Activated CD4-positive, alpha-beta memory T cell treated with anti-CD3 and anti-CD28 coated beads, Interleukin-2, amount 10 ng/mL, durations not matched to agents 7 days and 5 days (primary cell): ENCODE results near the gene DNAH14. TPM values are rescaled to one million over a fixed set of nuclear protein-coding genes. Genes with fewer than 3 reads are reported as not detected.
A peak's percentile ranks its signal among the peaks of the same experiment; 100 is the strongest.

Experiments used
- CTCF ChIA-PET: fragments of 350-600 bp; sonication (Branson Sonifier 250); formaldehyde crosslinking; loops from one replicate; lab custom pipeline; 2021; ENCODE audit warnings: antibody characterized with exemption, inconsistent platforms; lab: Charles Lee
- POLR2A ChIA-PET: fragments of 350-600 bp; sonication (Branson Sonifier 250); formaldehyde crosslinking; loops from one replicate; lab custom pipeline; 2021; ENCODE audit warnings: antibody characterized with exemption; lab: Charles Lee
- DNase-seq: peaks from one replicate; pipeline ENCODE4 v3.0.0-alpha.2; 2020
- H3K27ac Mint-ChIP-seq: one replicate; pipeline ENCODE4 v1.8.0; 2021; ENCODE audit warnings: mild to moderate bottlenecking, mixed read lengths
- H3K27me3 Mint-ChIP-seq: one replicate; pipeline ENCODE4 v1.8.0; 2021; ENCODE audit warnings: mixed read lengths
- H3K36me3 Mint-ChIP-seq: one replicate; pipeline ENCODE4 v1.8.0; 2021; ENCODE audit warnings: low read depth, mixed read lengths
- H3K4me1 Mint-ChIP-seq: one replicate; pipeline ENCODE4 v1.8.0; 2021; ENCODE audit warnings: mixed read lengths
- H3K4me3 Mint-ChIP-seq: one replicate; pipeline ENCODE4 v1.8.0; 2021; ENCODE audit warnings: mild to moderate bottlenecking, mixed read lengths
- H3K9me3 Mint-ChIP-seq: one replicate; pipeline ENCODE4 v1.8.0; 2021; ENCODE audit warnings: mixed read lengths
- total RNA-seq, 2 experiments: library from RNA; stranded (reverse); gene quantifications; one replicate each; pipeline ENCODE4 v1.2.3, GENCODE V29; 2021

The DNAH14 gene
- total RNA-seq, 2 experiments from 2014 or later = 0.25 to 0.28 TPM

GRCh38 chr1:225428068-225428880 is 498.8 kb downstream of the DNAH14 start:
- Mint-ChIP-seq H3K4me1 (peaks cover 54% of the 10 kb centered on the region), H3K4me3 (peak overlapping the region; percentile 89), H3K36me3 (peaks cover 24% of the 10 kb centered on the region), H3K27me3 (peaks cover 2% of the 10 kb centered on the region), H3K27ac (peak overlapping the region; percentile 89), H3K9me3 (no peaks in the 10 kb centered on the region)
- ChIA-PET CTCF (interaction anchor here (0.6 to 6.8 kb wide), 10 partner anchors 10 to 905 kb away, joined by 3 to 92 read pairs (median 4); partner anchors contain the start of gene H3-3A), POLR2A (interaction anchor here (1.1 to 11.8 kb wide), 23 partner anchors 8 to 682 kb away, joined by 3 to 338 read pairs (median 6); partner anchors contain the start of genes H3-3A, PYCR2, SDE2 and SRP9)
- peak; percentile 95 for DNase-seq

DNA sequence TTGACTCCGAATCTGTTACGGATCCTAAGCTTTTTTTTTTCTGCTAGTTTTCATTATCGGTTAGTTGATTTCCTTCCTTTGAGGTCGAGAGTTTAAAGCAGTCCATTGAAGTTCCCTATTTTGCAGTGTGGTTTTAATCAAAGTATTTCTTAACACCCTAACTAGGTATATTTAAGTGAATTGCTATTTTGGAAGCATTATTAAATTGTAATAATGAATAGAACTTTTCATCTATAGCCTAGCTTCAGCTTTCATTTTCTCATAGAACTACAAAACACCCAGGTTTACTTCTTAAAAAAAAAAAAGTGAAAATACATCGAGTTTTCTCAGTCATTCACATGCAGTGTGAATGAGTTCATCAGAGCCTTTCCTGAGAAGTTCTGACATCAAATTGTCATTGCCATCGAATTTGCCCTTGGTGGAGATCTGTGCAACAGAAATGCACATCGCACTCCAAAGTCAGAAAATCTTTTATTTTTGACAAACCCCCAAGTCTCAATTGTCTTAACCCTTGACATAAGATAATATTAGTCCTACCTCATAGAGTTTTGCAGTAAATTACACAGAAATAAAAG is 499.5 kb downstream of the DNAH14 start:
- Mint-ChIP-seq H3K4me3 (peak overlapping the region; percentile 89), H3K27me3 (peaks cover 2% of the 10 kb centered on the region), H3K9me3 (no peaks in the 10 kb centered on the region), H3K36me3 (peaks cover 18% of the 10 kb centered on the region), H3K4me1 (peaks cover 47% of the 10 kb centered on the region), H3K27ac (peak overlapping the region; percentile 89)
- no peak for DNase-seq
- ChIA-PET POLR2A (interaction anchor here (1.1 to 11.8 kb wide), 21 partner anchors 7 to 681 kb away, joined by 3 to 338 read pairs (median 13); partner anchors contain the start of genes H3-3A, PYCR2, SDE2 and SRP9), CTCF (interaction anchor here (0.6 to 6.8 kb wide), 10 partner anchors 10 to 904 kb away, joined by 3 to 92 read pairs (median 4); partner anchors contain the start of gene H3-3A)

GRCh38 chr1:225430301-225430700 is 500.8 kb downstream of the DNAH14 start:
- ChIA-PET POLR2A (interaction anchor here (1.0 to 11.8 kb wide), 4 partner anchors 13 to 41 kb away, joined by 3 to 338 read pairs (median 161); no protein-coding TSS in a partner anchor), CTCF (interaction anchor here (6.8 kb wide), 1 partner anchor 13 kb away, joined by 92 read pairs; no protein-coding TSS in a partner anchor)
- no peak for DNase-seq
- peaks cover 16% of the 10 kb centered on the region for H3K36me3 Mint-ChIP-seq
- peaks cover 33% of the 10 kb centered on the region for H3K4me1 Mint-ChIP-seq
- H3K4me3 Mint-ChIP-seq = no peak overlapping the region
- H3K27ac Mint-ChIP-seq = no peak overlapping the region
- no peaks in the 10 kb centered on the region for H3K9me3 Mint-ChIP-seq
- peaks cover 5% of the 10 kb centered on the region for H3K27me3 Mint-ChIP-seq

- DNase-seq = no peak
- H3K36me3 Mint-ChIP-seq = peaks cover 10% of the 10 kb centered on the region
- H3K4me3 Mint-ChIP-seq = no peak overlapping the region
- no peak overlapping the region for H3K27ac Mint-ChIP-seq
- CTCF ChIA-PET = interaction anchor here (0.7 to 6.8 kb wide), 6 partner anchors 11 to 154 kb away, joined by 3 to 92 read pairs (median 6); no protein-coding TSS in a partner anchor
- POLR2A ChIA-PET = interaction anchor here (0.9 to 11.8 kb wide), 4 partner anchors 12 to 40 kb away, joined by 3 to 338 read pairs (median 146); no protein-coding TSS in a partner anchor
- H3K9me3 Mint-ChIP-seq = no peaks in the 10 kb centered on the region
- peaks cover 5% of the 10 kb centered on the region for H3K27me3 Mint-ChIP-seq
- peaks cover 26% of the 10 kb centered on the region for H3K4me1 Mint-ChIP-seq
Measured at GRCh38 chr1:225431081-225431863, 501.8 kb downstream of the DNAH14 start.

DNA sequence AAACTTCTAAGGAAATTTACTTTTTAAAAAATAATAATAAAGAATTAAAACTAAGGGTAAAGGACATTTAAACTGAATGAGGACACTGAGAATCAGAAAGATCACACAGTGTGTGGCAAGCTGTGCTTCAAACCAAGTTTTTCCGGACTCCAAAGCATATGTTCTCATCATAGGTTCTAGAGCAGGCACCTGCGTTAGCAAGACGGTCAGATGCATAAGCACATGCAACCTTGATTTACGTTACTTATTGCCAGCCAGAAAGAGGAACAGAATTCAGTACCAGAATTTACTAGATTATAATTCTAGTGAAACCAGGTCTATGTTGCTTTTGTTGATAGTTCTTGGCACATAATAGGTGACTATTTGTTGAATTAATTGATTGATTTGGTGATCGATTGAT is 504.6 kb downstream of the DNAH14 start:
- no peak overlapping the region for H3K27ac Mint-ChIP-seq
- peaks cover 19% of the 10 kb centered on the region for H3K4me1 Mint-ChIP-seq
- CTCF ChIA-PET = no interaction called here
- no peak overlapping the region for H3K4me3 Mint-ChIP-seq
- no peaks in the 10 kb centered on the region for H3K9me3 Mint-ChIP-seq
- DNase-seq = no peak
- POLR2A ChIA-PET = interaction anchor here (11.8 kb wide), 1 partner anchor 9 kb away, joined by 338 read pairs; no protein-coding TSS in a partner anchor
- H3K36me3 Mint-ChIP-seq = no peaks in the 10 kb centered on the region
- peaks cover 5% of the 10 kb centered on the region for H3K27me3 Mint-ChIP-seq

DNA sequence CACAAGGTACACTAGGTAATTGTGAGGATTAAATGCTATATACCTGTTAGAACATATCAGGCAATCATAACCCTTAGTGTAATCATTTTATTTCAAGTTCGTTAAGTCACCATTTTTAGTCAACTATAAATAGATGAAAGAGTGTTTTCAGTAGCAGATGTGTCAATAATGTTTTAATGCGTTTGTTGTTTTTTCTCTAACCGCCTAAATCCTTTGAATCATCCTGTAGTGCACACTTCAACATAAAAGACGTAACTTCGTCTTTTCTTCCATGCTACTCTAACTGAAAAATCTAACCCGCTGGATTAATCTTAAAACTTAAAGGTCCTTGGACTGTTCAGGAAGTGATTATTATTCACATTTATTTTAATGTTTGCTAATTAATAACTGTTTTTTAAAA is 505.6 kb downstream of the DNAH14 start:
- CTCF ChIA-PET = no interaction called here
- Mint-ChIP-seq H3K4me3 (no peak overlapping the region), H3K36me3 (no peaks in the 10 kb centered on the region), H3K27me3 (peaks cover 5% of the 10 kb centered on the region), H3K27ac (no peak overlapping the region), H3K4me1 (peaks cover 12% of the 10 kb centered on the region), H3K9me3 (no peaks in the 10 kb centered on the region)
- no peak for DNase-seq
- POLR2A ChIA-PET = no interaction called here

DNA sequence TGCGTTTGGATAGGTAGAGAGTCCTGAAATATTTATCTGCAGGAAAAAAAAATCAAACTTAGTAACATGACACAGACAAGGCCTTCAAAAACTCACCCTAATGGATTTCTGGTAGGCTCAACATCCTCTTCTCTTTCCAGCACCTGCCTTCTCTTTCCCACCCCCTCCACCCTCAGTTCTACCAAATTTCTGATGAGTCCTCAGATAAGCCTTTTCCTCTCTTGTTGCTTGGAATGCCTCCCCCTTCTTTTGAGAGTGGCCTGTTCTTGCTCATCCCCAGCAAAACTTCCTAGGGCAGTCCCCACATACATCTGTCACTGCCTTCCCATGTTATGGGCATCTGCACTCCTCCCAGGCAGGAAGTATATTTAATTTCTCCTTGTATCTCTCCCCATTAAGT is 506.0 kb downstream of the DNAH14 start:
- Mint-ChIP-seq H3K27ac (no peak overlapping the region), H3K4me3 (no peak overlapping the region), H3K9me3 (no peaks in the 10 kb centered on the region), H3K4me1 (peaks cover 8% of the 10 kb centered on the region), H3K36me3 (no peaks in the 10 kb centered on the region), H3K27me3 (peaks cover 5% of the 10 kb centered on the region)
- POLR2A ChIA-PET = no interaction called here
- CTCF ChIA-PET = no interaction called here
- no peak for DNase-seq

GRCh38 chr1:225435957-225436392 is 506.5 kb downstream of the DNAH14 start:
- Mint-ChIP-seq H3K36me3 (no peaks in the 10 kb centered on the region), H3K4me3 (no peak overlapping the region), H3K27me3 (peaks cover 5% of the 10 kb centered on the region), H3K27ac (no peak overlapping the region), H3K9me3 (no peaks in the 10 kb centered on the region), H3K4me1 (peaks cover 10% of the 10 kb centered on the region)
- DNase-seq = no peak
- ChIA-PET CTCF (no interaction called here), POLR2A (interaction anchor here (1.4 kb wide), 1 partner anchor 8 kb away, joined by 4 read pairs; the partner anchor contains the start of gene LBR)

GRCh38 chr1:225437710-225438437 is 508.4 kb downstream of the DNAH14 start:
- Mint-ChIP-seq H3K36me3 (no peaks in the 10 kb centered on the region), H3K4me1 (peaks cover 24% of the 10 kb centered on the region), H3K27me3 (peaks cover 3% of the 10 kb centered on the region), H3K9me3 (no peaks in the 10 kb centered on the region), H3K27ac (no peak overlapping the region), H3K4me3 (no peak overlapping the region)
- ChIA-PET POLR2A (interaction anchor here (1.2 kb wide), 1 partner anchor 10 kb away, joined by 3 read pairs; the partner anchor contains the start of gene LBR), CTCF (no interaction called here)
- DNase-seq = no peak

DNA sequence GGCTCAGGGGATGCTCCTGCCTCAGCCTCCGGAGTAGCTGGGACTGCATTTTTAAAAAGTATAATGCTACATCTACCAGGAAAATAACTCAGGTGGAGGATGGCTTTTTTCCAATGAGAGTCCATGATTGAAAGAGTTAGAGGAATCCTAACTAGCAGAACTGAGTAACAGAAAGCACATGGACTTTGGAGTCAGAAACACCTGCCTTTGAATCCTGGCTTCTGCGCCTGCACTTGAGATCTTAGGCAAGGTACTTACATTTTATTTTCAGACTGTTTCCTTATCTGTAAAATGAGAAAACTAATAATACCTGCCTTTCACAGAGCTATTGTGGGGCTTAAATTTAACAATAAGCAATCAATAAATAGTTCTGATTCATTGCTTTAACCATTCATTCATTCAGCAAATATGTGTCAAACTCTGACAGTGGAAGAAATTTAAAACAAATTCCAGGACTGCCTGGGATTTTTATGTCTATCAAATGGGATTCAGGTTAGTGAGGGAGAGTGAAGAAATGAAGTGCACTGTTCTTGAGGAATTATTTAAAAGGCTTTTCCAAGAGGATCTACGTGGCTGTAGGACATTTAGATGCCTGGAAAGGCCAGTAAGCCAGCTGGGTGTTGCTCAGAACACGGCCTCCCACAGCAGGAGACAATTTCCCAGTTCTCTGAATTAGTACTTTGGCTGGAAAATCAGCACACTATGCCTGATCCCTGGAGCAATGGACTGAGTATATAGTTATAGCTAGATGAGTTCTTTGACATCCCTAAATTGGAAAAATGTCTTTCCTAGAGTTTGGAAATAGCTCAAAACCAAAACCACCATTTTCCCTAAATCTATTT is 511.1 kb downstream of the DNAH14 start:
- H3K9me3 Mint-ChIP-seq = no peaks in the 10 kb centered on the region
- ChIA-PET POLR2A (interaction anchor here (8.1 to 10.1 kb wide), 2 partner anchors 12 to 28 kb away, joined by 300 to 338 read pairs; partner anchors contain the start of gene LBR), CTCF (interaction anchor here (0.7 to 7.7 kb wide), 11 partner anchors 8 to 504 kb away, joined by 3 to 92 read pairs (median 4); partner anchors contain the start of genes LBR and SRP9)
- H3K4me1 Mint-ChIP-seq = peaks cover 49% of the 10 kb centered on the region
- DNase-seq = no peak
- no peak overlapping the region for H3K27ac Mint-ChIP-seq
- H3K36me3 Mint-ChIP-seq = no peaks in the 10 kb centered on the region
- no peak overlapping the region for H3K4me3 Mint-ChIP-seq
- H3K27me3 Mint-ChIP-seq = no peaks in the 10 kb centered on the region
